AG04449 (cell line): Measurements from ENCODE around the gene MUC5B.

Experiments
- CTCF ChIA-PET: fragments of 350-600 bp; formaldehyde crosslinking; extraction: SDS; loops from one replicate; lab custom pipeline; 2021; ENCODE audit warnings: antibody characterized with exemption; lab: Yijun Ruan, JAX
- POLR2A ChIA-PET: fragments of 400-600, 350-600 bp; formaldehyde crosslinking; extraction: SDS; loops from one replicate; lab custom pipeline; 2020; ENCODE audit warnings: antibody characterized with exemption, inconsistent platforms; lab: Yijun Ruan, JAX
- DNase-seq: peaks from one replicate; pipeline ENCODE4 v3.0.0-alpha.2; 2010; ENCODE audit warnings: low read depth, low spot score
- H3K4me3 ChIP-seq: 2 replicates; pipeline ENCODE4 v1.5.1; 2011; ENCODE audit warnings: low read depth, mild to moderate bottlenecking, control low read depth, low read length
- CTCF ChIP-seq: IDR thresholded peaks from one replicate; pipeline ENCODE4 v1.5.1; 2011; ENCODE audit warnings: mild to moderate bottlenecking, moderate library complexity, low read length, control low read depth, inconsistent platforms; ENCODE audit not compliant: insufficient read depth; ENCODE audit errors: missing control alignments

Gene MUC5B

GRCh38 chr11:1256257-1257045 is 33.6 kb downstream of the MUC5B start:
- ChIA-PET POLR2A (no interaction called here), CTCF (no interaction called here)
- DNase-seq, result no peak
- H3K4me3 ChIP-seq, result no peak overlapping the region
- no peak for TF ChIP-seq CTCF

- no peak for DNase-seq
- POLR2A ChIA-PET, result no interaction called here
- no peak overlapping the region for H3K4me3 ChIP-seq
- TF ChIP-seq CTCF, result no peak
- CTCF ChIA-PET, result no interaction called here
Observed at GRCh38 chr11:1257366-1257765, 34.5 kb downstream of the MUC5B start.

- ChIA-PET POLR2A (no interaction called here), CTCF (no interaction called here)
- TF ChIP-seq CTCF, result no peak
- no peak for DNase-seq
- H3K4me3 ChIP-seq, result no peak overlapping the region
Observed at GRCh38 chr11:1257916-1258315, 35.0 kb downstream of the MUC5B start.

GRCh38 chr11:1258401-1259075 is 35.7 kb downstream of the MUC5B start:
- POLR2A ChIA-PET, result no interaction called here
- no peak for TF ChIP-seq CTCF
- no peak overlapping the region for H3K4me3 ChIP-seq
- no peak for DNase-seq
- CTCF ChIA-PET, result no interaction called here

- no peak for DNase-seq
- POLR2A ChIA-PET, result no interaction called here
- H3K4me3 ChIP-seq, result no peak overlapping the region
- no peak for TF ChIP-seq CTCF
- CTCF ChIA-PET, result no interaction called here
Observed at GRCh38 chr11:1259076-1259461, 36.2 kb downstream of the MUC5B start.

GRCh38 chr11:1259561-1259960 is 36.7 kb downstream of the MUC5B start:
- H3K4me3 ChIP-seq, result no peak overlapping the region
- TF ChIP-seq CTCF, result no peak
- ChIA-PET CTCF (no interaction called here), POLR2A (no interaction called here)
- DNase-seq, result no peak
